Raji (cell line): ENCODE results near the gene PAXX.

Experiments
- POLR2A ChIP-seq: IDR thresholded peaks from 2 replicates; pipeline ENCODE4 v1.6.1; 2011; ENCODE audit warnings: low read depth, low read length, control low read depth; ENCODE audit not compliant: insufficient read depth

The PAXX gene

GRCh38 chr9:136969774-136970173 is 22.4 kb upstream of the PAXX start:
- no peak for TF ChIP-seq POLR2A

GRCh38 chr9:136970361-136970760 is 21.9 kb upstream of the PAXX start:
- TF ChIP-seq POLR2A, result no peak

- TF ChIP-seq POLR2A, result no peak
These were observed 20.5 kb upstream of the PAXX start for GRCh38 chr9:136971746-136972145.

- TF ChIP-seq POLR2A, result no peak
These were observed 19.9 kb upstream of the PAXX start for GRCh38 chr9:136972335-136972734.

- no peak for TF ChIP-seq POLR2A
These were observed 19.5 kb upstream of the PAXX start for GRCh38 chr9:136972743-136973142.

GRCh38 chr9:136973618-136974617 is 18.3 kb upstream of the PAXX start:
- no peak for TF ChIP-seq POLR2A

- TF ChIP-seq POLR2A, result no peak
These were observed 17.2 kb upstream of the PAXX start for GRCh38 chr9:136974817-136975535.

GRCh38 chr9:136975644-136976043 is 16.6 kb upstream of the PAXX start:
- no peak for TF ChIP-seq POLR2A

GRCh38 chr9:136977223-136977622 is 15.0 kb upstream of the PAXX start, which contains the start of gene PTGDS:
PTGDS (plus strand) TSS chr9:136977504; CDS start chr9:136977579, 75 bp downstream.
- no peak for TF ChIP-seq POLR2A

GRCh38 chr9:136977649-136978072 is 14.6 kb upstream of the PAXX start:
- TF ChIP-seq POLR2A, result no peak

- no peak for TF ChIP-seq POLR2A
These were observed 14.0 kb upstream of the PAXX start for GRCh38 chr9:136978073-136978864.

GRCh38 chr9:136978865-136979544 is 13.2 kb upstream of the PAXX start:
- no peak for TF ChIP-seq POLR2A

GRCh38 chr9:136979769-136980587 is 12.2 kb upstream of the PAXX start:
- no peak for TF ChIP-seq POLR2A

GRCh38 chr9:136980669-136981478 is 11.3 kb upstream of the PAXX start:
- TF ChIP-seq POLR2A, result no peak
